ENCODE measurements around the gene MAML2. TPM values are rescaled to one million over a fixed set of nuclear protein-coding genes. Genes with fewer than 3 reads are reported as not detected.

MAML2 gene
- total and polyA plus RNA-seq, 9 of the 15 experiments (the other 6 are each of a cell fraction or from before 2014, with no cell fraction given): 0.79 to 6.8 (median 4.8) TPM

DNA sequence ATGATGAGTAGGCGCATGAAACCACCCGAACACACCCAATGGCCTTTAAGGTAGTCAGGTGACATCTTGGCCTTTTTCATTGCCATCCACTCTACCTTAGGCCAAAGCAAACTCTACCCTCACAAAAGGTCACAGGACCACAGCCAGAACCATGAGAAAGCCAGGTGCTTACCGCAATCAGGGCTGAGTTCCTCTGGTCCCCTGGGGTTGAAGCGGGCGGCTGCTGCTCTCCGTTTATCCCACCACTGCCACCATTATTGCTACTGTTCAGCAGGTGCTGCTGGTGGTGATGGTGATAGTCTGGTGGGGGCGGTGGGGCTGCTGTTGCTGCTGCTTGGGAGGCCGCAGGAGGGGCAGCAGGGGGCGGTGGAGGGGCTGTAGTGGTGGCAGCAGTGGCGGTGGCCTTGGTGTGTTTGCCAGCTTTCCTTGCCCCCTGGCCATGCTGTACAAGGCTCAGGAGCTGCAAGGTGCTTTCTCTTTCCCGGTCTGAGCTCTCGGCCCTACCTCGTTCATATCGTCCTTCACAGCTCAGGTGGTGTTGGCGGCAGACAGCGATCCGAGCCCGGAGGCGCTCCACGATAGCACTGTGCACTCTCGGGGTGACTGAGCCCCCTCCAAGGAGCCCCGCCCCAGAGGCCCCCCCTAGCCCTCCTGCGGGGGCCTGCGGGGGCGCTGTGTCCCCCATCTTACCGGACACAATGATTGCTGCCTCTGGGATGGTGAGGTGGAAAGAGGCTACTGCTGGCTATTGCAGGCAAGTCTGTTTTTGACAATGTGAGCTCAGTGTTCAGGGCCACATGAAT, 1.6 kb downstream of the MAML2 start (continued):
- TF ChIP-seq, protein P1, sequence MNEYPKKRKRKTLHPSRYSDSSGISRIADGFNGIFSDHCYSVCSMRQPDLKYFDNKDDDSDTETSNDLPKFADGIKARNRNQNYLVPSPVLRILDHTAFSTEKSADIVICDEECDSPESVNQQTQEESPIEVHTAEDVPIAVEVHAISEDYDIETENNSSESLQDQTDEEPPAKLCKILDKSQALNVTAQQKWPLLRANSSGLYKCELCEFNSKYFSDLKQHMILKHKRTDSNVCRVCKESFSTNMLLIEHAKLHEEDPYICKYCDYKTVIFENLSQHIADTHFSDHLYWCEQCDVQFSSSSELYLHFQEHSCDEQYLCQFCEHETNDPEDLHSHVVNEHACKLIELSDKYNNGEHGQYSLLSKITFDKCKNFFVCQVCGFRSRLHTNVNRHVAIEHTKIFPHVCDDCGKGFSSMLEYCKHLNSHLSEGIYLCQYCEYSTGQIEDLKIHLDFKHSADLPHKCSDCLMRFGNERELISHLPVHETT (CRISPR knock-in tag; conservative IDR thresholded peaks at IDR 0.05 in 1 of 2, IDR thresholded peaks at IDR 0.05 in 1 of 2): no peak
- 0 out of 2 replicates have a peak, but pooled peaks have one; percentile 19 for TF ChIP-seq ZNF445 (CRISPR knock-in tag; IDR thresholded peaks at IDR 0.05; ENCODE audit: low read depth)
- TF ChIP-seq SUPT5H (IDR thresholded peaks at IDR 0.05): no peak
- peak; percentile 50 for TF ChIP-seq MYC (IDR thresholded peaks at IDR 0.05; ENCODE audit: low read depth, low read length)
- no peak for TF ChIP-seq MYC (CRISPR knock-in tag; IDR thresholded peaks at IDR 0.05; ENCODE audit: borderline replicate concordance, low read depth)
- peak; percentile 53 for TF ChIP-seq ZFX (CRISPR knock-in tag; IDR thresholded peaks at IDR 0.05)
- no peak for TF ChIP-seq ZNF785 (CRISPR knock-in tag; IDR thresholded peaks at IDR 0.05)
- TF ChIP-seq, protein P2, sequence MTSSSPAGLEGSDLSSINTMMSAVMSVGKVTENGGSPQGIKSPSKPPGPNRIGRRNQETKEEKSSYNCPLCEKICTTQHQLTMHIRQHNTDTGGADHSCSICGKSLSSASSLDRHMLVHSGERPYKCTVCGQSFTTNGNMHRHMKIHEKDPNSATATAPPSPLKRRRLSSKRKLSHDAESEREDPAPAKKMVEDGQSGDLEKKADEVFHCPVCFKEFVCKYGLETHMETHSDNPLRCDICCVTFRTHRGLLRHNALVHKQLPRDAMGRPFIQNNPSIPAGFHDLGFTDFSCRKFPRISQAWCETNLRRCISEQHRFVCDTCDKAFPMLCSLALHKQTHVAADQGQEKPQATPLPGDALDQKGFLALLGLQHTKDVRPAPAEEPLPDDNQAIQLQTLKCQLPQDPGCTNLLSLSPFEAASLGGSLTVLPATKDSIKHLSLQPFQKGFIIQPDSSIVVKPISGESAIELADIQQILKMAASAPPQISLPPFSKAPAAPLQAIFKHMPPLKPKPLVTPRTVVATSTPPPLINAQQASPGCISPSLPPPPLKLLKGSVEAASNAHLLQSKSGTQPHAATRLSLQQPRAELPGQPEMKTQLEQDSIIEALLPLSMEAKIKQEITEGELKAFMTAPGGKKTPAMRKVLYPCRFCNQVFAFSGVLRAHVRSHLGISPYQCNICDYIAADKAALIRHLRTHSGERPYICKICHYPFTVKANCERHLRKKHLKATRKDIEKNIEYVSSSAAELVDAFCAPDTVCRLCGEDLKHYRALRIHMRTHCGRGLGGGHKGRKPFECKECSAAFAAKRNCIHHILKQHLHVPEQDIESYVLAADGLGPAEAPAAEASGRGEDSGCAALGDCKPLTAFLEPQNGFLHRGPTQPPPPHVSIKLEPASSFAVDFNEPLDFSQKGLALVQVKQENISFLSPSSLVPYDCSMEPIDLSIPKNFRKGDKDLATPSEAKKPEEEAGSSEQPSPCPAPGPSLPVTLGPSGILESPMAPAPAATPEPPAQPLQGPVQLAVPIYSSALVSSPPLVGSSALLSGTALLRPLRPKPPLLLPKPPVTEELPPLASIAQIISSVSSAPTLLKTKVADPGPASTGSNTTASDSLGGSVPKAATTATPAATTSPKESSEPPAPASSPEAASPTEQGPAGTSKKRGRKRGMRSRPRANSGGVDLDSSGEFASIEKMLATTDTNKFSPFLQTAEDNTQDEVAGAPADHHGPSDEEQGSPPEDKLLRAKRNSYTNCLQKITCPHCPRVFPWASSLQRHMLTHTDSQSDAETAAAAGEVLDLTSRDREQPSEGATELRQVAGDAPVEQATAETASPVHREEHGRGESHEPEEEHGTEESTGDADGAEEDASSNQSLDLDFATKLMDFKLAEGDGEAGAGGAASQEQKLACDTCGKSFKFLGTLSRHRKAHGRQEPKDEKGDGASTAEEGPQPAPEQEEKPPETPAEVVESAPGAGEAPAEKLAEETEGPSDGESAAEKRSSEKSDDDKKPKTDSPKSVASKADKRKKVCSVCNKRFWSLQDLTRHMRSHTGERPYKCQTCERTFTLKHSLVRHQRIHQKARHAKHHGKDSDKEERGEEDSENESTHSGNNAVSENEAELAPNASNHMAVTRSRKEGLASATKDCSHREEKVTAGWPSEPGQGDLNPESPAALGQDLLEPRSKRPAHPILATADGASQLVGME (CRISPR knock-in tag; IDR thresholded peaks at IDR 0.05): 0 out of 2 replicates have a peak, but pooled peaks have one; percentile 12
- TF ChIP-seq MCM3 (IDR thresholded peaks at IDR 0.05): no peak
- TF ChIP-seq HDAC2 (IDR thresholded peaks at IDR 0.05): peak; percentile 19; the same call in 1 of the 2 replicates
- TF ChIP-seq CCNT2 (IDR thresholded peaks at IDR 0.05; ENCODE audit: borderline replicate concordance, extremely low read depth, insufficient read length, low read depth, low read length): peak; percentile 66
- TF ChIP-seq, protein P3, sequence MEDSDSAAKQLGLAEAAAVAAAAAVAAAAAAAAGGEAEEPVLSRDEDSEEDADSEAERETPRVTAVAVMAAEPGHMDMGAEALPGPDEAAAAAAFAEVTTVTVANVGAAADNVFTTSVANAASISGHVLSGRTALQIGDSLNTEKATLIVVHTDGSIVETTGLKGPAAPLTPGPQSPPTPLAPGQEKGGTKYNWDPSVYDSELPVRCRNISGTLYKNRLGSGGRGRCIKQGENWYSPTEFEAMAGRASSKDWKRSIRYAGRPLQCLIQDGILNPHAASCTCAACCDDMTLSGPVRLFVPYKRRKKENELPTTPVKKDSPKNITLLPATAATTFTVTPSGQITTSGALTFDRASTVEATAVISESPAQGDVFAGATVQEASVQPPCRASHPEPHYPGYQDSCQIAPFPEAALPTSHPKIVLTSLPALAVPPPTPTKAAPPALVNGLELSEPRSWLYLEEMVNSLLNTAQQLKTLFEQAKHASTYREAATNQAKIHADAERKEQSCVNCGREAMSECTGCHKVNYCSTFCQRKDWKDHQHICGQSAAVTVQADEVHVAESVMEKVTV (CRISPR knock-in tag; IDR thresholded peaks at IDR 0.05): peak; percentile 41; the same call in 1 of the 2 replicates
- TF ChIP-seq ZBTB7A (IDR thresholded peaks at IDR 0.05; ENCODE audit: borderline replicate concordance, control insufficient read depth, low read depth, low read length): peak; percentile 94
- 0 out of 2 replicates have a peak, but pooled peaks have one; percentile 27 for TF ChIP-seq ARID1B (IDR thresholded peaks at IDR 0.05)
- TF ChIP-seq, protein P4, sequence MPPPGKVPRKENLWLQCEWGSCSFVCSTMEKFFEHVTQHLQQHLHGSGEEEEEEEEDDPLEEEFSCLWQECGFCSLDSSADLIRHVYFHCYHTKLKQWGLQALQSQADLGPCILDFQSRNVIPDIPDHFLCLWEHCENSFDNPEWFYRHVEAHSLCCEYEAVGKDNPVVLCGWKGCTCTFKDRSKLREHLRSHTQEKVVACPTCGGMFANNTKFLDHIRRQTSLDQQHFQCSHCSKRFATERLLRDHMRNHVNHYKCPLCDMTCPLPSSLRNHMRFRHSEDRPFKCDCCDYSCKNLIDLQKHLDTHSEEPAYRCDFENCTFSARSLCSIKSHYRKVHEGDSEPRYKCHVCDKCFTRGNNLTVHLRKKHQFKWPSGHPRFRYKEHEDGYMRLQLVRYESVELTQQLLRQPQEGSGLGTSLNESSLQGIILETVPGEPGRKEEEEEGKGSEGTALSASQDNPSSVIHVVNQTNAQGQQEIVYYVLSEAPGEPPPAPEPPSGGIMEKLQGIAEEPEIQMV (tag; conservative IDR thresholded peaks at IDR 0.05; ENCODE audit: low read depth): no peak
- TF ChIP-seq FOXP1 (CRISPR knock-in tag; IDR thresholded peaks at IDR 0.05): peak; percentile 66; the same call in 1 of the 2 replicates

Measured in K562 (cell line).